IPS-15b (cell line): ENCODE results near the gene RAD51B.
"Not testable (repeated sequence)": the region's sequence is repeated elsewhere in the genome, so short reads cannot be mapped to it uniquely, and the experiment has no call there.

ENCODE experiments used
- H3K27me3 ChIP-seq: one replicate; pipeline ENCODE4 v1.6.1; 2013; ENCODE audit warnings: low read length; ENCODE audit not compliant: control insufficient read depth, insufficient read depth
- H3K36me3 ChIP-seq: one replicate; pipeline ENCODE4 v1.6.1; 2013; ENCODE audit warnings: low read length; ENCODE audit not compliant: control insufficient read depth, insufficient read depth
- H3K4me1 ChIP-seq: one replicate; pipeline ENCODE4 v1.6.1; 2013; ENCODE audit warnings: mild to moderate bottlenecking, low read length; ENCODE audit not compliant: control insufficient read depth, insufficient read depth
- H3K4me3 ChIP-seq: one replicate; pipeline ENCODE4 v1.5.1; 2013; ENCODE audit warnings: low read depth, low read length
- H3K9ac ChIP-seq: one replicate; pipeline ENCODE4 v1.6.1; 2013; ENCODE audit warnings: low read depth, mild to moderate bottlenecking, low read length
- H3K9me3 ChIP-seq: one replicate; pipeline ENCODE4 v1.6.1; 2013; ENCODE audit warnings: mild to moderate bottlenecking, low read length; ENCODE audit not compliant: control insufficient read depth, insufficient read depth

The RAD51B gene

GRCh38 chr14:68113343-68113930, 293.9 kb downstream of the RAD51B start:
- Histone ChIP-seq H3K4me3 (no peak overlapping the region), H3K9ac (no peak overlapping the region), H3K9me3 (no peaks in the 10 kb centered on the region), H3K27me3 (no peaks in the 10 kb centered on the region), H3K36me3 (no peaks in the 10 kb centered on the region), H3K4me1 (peaks cover 4% of the 10 kb centered on the region)

GRCh38 chr14:68115952-68116351, 296.4 kb downstream of the RAD51B start:
- not testable (repeated sequence) for H3K9ac ChIP-seq, H3K4me1 ChIP-seq, H3K36me3 ChIP-seq, H3K4me3 ChIP-seq, H3K9me3 ChIP-seq, H3K27me3 ChIP-seq

GRCh38 chr14:68122651-68123050, 303.1 kb downstream of the RAD51B start:
- Histone ChIP-seq H3K9me3 (no peaks in the 10 kb centered on the region), H3K4me3 (no peak overlapping the region), H3K36me3 (no peaks in the 10 kb centered on the region), H3K9ac (no peak overlapping the region), H3K27me3 (no peaks in the 10 kb centered on the region), H3K4me1 (no peaks in the 10 kb centered on the region)

- no peaks in the 10 kb centered on the region for H3K36me3 ChIP-seq
- no peaks in the 10 kb centered on the region for H3K27me3 ChIP-seq
- no peak overlapping the region for H3K9ac ChIP-seq
- H3K4me3 ChIP-seq = no peak overlapping the region
- H3K4me1 ChIP-seq = no peaks in the 10 kb centered on the region
- H3K9me3 ChIP-seq = no peaks in the 10 kb centered on the region
Measured at GRCh38 chr14:68124050-68124449, 304.5 kb downstream of the RAD51B start.

GRCh38 chr14:68124979-68125731, 305.6 kb downstream of the RAD51B start:
- Histone ChIP-seq H3K27me3 (no peaks in the 10 kb centered on the region), H3K9ac (no peak overlapping the region), H3K4me1 (no peaks in the 10 kb centered on the region), H3K4me3 (no peak overlapping the region), H3K9me3 (no peaks in the 10 kb centered on the region), H3K36me3 (no peaks in the 10 kb centered on the region)

GRCh38 chr14:68127166-68127565, 307.6 kb downstream of the RAD51B start:
- no peaks in the 10 kb centered on the region for H3K9me3 ChIP-seq
- no peak overlapping the region for H3K4me3 ChIP-seq
- no peak overlapping the region for H3K9ac ChIP-seq
- H3K4me1 ChIP-seq = no peaks in the 10 kb centered on the region
- H3K36me3 ChIP-seq = no peaks in the 10 kb centered on the region
- no peaks in the 10 kb centered on the region for H3K27me3 ChIP-seq

GRCh38 chr14:68131907-68132306, 312.3 kb downstream of the RAD51B start:
- Histone ChIP-seq H3K9ac (no peak overlapping the region), H3K4me3 (no peak overlapping the region), H3K4me1 (no peaks in the 10 kb centered on the region), H3K36me3 (no peaks in the 10 kb centered on the region), H3K9me3 (no peaks in the 10 kb centered on the region), H3K27me3 (no peaks in the 10 kb centered on the region)

GRCh38 chr14:68132563-68133121, 313.1 kb downstream of the RAD51B start:
- Histone ChIP-seq H3K9me3 (no peaks in the 10 kb centered on the region), H3K27me3 (no peaks in the 10 kb centered on the region), H3K4me3 (no peak overlapping the region), H3K36me3 (no peaks in the 10 kb centered on the region), H3K4me1 (peaks cover 4% of the 10 kb centered on the region), H3K9ac (no peak overlapping the region)

GRCh38 chr14:68133856-68134255, 314.3 kb downstream of the RAD51B start:
- Histone ChIP-seq H3K4me1 (peaks cover 9% of the 10 kb centered on the region), H3K27me3 (no peaks in the 10 kb centered on the region), H3K9me3 (no peaks in the 10 kb centered on the region), H3K36me3 (no peaks in the 10 kb centered on the region), H3K9ac (no peak overlapping the region), H3K4me3 (no peak overlapping the region)

- H3K27me3 ChIP-seq = no peaks in the 10 kb centered on the region
- no peak overlapping the region for H3K4me3 ChIP-seq
- no peaks in the 10 kb centered on the region for H3K9me3 ChIP-seq
- H3K9ac ChIP-seq = no peak overlapping the region
- H3K4me1 ChIP-seq = peaks cover 10% of the 10 kb centered on the region
- no peaks in the 10 kb centered on the region for H3K36me3 ChIP-seq
Measured at GRCh38 chr14:68135028-68135427, 315.4 kb downstream of the RAD51B start.

GRCh38 chr14:68135566-68135965, 316.0 kb downstream of the RAD51B start:
- Histone ChIP-seq H3K4me1 (peaks cover 12% of the 10 kb centered on the region), H3K4me3 (no peak overlapping the region)

More at GRCh38 chr14:68135566-68135965, 316.0 kb downstream of the RAD51B start:
- Histone ChIP-seq H3K9ac (no peak overlapping the region), H3K27me3 (no peaks in the 10 kb centered on the region), H3K9me3 (no peaks in the 10 kb centered on the region), H3K36me3 (no peaks in the 10 kb centered on the region)
